Mucosa of descending colon (tissue), 3 donors: ENCODE data around the gene DCAF8. TPM values are rescaled to one million over a fixed set of nuclear protein-coding genes. Genes with fewer than 3 reads are reported as not detected.

ENCODE experiments used
- ATAC-seq: fragments of 200-7000 bp; cut with Tn5 transposase; one replicate; pipeline ENCODE4 v1.9.1; 2020; ENCODE audit warnings: mild to moderate bottlenecking, moderate library complexity
- DNase-seq, 3 donors: peaks; one replicate each; pipeline ENCODE4 v3.0.0-alpha.2; 2020
- H3K36me3 ChIP-seq: fragments of 200-600 bp; one replicate; pipeline ENCODE4 v1.8.0; 2021; ENCODE audit warnings: low read depth, mild to moderate bottlenecking
- H3K4me1 ChIP-seq: fragments of 200-600 bp; one replicate; pipeline ENCODE4 v1.8.0; 2021; ENCODE audit warnings: low read depth, mild to moderate bottlenecking
- H3K4me3 ChIP-seq: fragments of 200-600 bp; one replicate; pipeline ENCODE4 v1.8.0; 2021; ENCODE audit warnings: mild to moderate bottlenecking
- H3K9me3 ChIP-seq: fragments of 200-600 bp; one replicate; pipeline ENCODE4 v1.8.0; 2021; ENCODE audit warnings: mild to moderate bottlenecking
- intact Hi-C, 2 donors: fragments of 100-400 bp; cut with DNase I in 1 of 2; cut with micrococcal nuclease in 1 of 2; formaldehyde crosslinking; loops; one replicate each; pipeline versions ENCODE4 v1.11.0 to v1.11.1; 2022; cut with DNase I, micrococcal nuclease
- total RNA-seq, 3 donors: library from RNA; stranded (reverse); fragmentation: NEBNext Ultra II Directional in 2 of 3; extraction: Animal tissue kit (Norgen Biotek cat#: 25700) in 2 of 3; gene quantifications; one replicate each; pipeline versions ENCODE4 v1.2.1 to v1.2.4, GENCODE V29; 2021 to 2023
- TF ChIP-seq, protein P1 (sequence below): fragments of 200-600 bp; IDR thresholded peaks from one replicate; pipeline ENCODE4 v1.8.0; 2022; ENCODE audit warnings: antibody characterized with exemption, mild to moderate bottlenecking
- donor health status: DM: no; HTN: no; CAD: no; lungs with moderate emphysema.
- donor health status: DM: no; HTN: no; CAD: no.
- donor health status: DM: no; HTN: yes; CAD: no.

The DCAF8 gene
- total RNA-seq, 3 donors from 2014 or later, result 96.7 to 146 (median 123) TPM

DNA sequence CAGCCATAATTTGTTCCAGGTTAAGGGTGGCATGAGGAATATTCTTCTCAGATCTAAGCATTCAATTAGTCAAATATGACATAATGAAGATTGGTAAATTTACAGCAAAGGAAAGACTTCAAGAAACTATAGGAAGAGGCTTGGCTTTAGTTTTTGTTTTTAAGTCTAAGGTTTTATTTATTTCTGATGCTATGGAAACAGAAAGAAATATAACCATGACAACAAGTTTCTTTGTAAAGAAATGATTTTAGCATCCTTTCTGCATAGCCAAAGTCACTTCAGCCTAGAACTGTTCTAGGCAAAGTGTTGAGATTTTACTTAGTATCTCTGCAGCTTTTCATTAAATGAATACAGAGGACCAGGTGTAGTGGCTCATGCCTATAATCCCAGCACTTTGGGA lies 29.4 kb downstream of the DCAF8 start:
- intact Hi-C loops, result no loop called here
- DNase-seq (no peak), ATAC-seq (no peak)
- no peak overlapping the region for H3K4me3 ChIP-seq
- no peaks in the 10 kb centered on the region for H3K9me3 ChIP-seq
- no peaks in the 10 kb centered on the region for H3K36me3 ChIP-seq
- TF ChIP-seq, protein P1, sequence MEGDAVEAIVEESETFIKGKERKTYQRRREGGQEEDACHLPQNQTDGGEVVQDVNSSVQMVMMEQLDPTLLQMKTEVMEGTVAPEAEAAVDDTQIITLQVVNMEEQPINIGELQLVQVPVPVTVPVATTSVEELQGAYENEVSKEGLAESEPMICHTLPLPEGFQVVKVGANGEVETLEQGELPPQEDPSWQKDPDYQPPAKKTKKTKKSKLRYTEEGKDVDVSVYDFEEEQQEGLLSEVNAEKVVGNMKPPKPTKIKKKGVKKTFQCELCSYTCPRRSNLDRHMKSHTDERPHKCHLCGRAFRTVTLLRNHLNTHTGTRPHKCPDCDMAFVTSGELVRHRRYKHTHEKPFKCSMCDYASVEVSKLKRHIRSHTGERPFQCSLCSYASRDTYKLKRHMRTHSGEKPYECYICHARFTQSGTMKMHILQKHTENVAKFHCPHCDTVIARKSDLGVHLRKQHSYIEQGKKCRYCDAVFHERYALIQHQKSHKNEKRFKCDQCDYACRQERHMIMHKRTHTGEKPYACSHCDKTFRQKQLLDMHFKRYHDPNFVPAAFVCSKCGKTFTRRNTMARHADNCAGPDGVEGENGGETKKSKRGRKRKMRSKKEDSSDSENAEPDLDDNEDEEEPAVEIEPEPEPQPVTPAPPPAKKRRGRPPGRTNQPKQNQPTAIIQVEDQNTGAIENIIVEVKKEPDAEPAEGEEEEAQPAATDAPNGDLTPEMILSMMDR, result no peak
- H3K4me1 ChIP-seq, result no peaks in the 10 kb centered on the region

DNA sequence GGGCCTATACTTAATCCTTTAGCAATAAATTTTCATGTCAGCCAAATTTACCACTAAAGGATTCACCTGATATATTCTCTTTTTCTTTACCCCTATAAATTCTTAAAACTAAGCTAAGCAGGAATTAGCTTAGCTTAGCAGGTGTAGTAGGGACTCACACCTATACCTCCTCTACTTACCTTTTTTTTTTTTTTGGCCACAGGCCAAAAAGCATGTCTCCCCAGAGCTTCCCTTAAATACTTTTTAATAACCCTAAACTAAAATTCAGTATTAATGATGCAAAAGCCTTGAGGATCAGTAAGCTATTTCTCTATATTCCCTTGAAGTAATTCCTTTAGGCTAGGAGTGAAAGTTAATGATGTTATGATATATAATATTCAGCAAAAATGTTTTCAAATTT lies 33.9 kb downstream of the DCAF8 start:
- TF ChIP-seq, protein P1, result no peak
- no peak for ATAC-seq
- no peak overlapping the region for H3K4me3 ChIP-seq
- H3K9me3 ChIP-seq, result no peaks in the 10 kb centered on the region
- H3K36me3 ChIP-seq, result peaks cover 9% of the 10 kb centered on the region
- H3K4me1 ChIP-seq, result no peaks in the 10 kb centered on the region
- intact Hi-C loops, result no loop called here
- no peak for DNase-seq

DNA sequence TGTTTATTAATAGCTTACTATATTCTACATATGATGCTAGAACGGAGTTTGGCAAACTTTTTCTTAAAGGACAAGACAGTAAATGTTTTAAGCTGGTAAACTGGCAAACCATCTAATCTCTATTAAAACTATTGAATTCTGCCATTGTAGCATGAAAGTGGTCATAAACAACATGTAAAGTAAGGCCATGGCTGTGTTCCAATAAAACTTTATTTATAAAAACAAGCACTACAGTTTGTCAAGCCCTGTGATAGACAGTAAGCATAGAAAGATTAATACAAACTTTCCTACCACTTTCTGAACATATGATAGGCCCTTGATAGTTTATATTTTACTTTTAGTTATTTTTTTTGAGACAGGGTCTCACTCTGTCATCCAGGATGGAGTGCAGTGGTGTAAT lies 34.8 kb downstream of the DCAF8 start:
- H3K36me3 ChIP-seq, result peaks cover 12% of the 10 kb centered on the region
- DNase-seq (no peak), ATAC-seq (no peak)
- no peaks in the 10 kb centered on the region for H3K9me3 ChIP-seq
- intact Hi-C loops, result no loop called here
- no peaks in the 10 kb centered on the region for H3K4me1 ChIP-seq
- H3K4me3 ChIP-seq, result no peak overlapping the region
- TF ChIP-seq, protein P1, result no peak

GRCh38 chr1:160227034-160227433 lies 35.3 kb downstream of the DCAF8 start:
- H3K9me3 ChIP-seq, result no peaks in the 10 kb centered on the region
- no peak for DNase-seq
- ATAC-seq, result no peak
- H3K4me3 ChIP-seq, result no peak overlapping the region
- intact Hi-C loops, result no loop called here
- H3K36me3 ChIP-seq, result peaks cover 12% of the 10 kb centered on the region
- TF ChIP-seq, protein P1, result no peak
- H3K4me1 ChIP-seq, result no peaks in the 10 kb centered on the region

- no peaks in the 10 kb centered on the region for H3K9me3 ChIP-seq
- no peak for ATAC-seq
- intact Hi-C loops, result no loop called here
- H3K4me1 ChIP-seq, result no peaks in the 10 kb centered on the region
- peaks cover 12% of the 10 kb centered on the region for H3K36me3 ChIP-seq
- no peak for DNase-seq
- no peak overlapping the region for H3K4me3 ChIP-seq
- TF ChIP-seq, protein P1, result no peak
Measured at GRCh38 chr1:160226623-160227022, 35.7 kb downstream of the DCAF8 start.

DNA sequence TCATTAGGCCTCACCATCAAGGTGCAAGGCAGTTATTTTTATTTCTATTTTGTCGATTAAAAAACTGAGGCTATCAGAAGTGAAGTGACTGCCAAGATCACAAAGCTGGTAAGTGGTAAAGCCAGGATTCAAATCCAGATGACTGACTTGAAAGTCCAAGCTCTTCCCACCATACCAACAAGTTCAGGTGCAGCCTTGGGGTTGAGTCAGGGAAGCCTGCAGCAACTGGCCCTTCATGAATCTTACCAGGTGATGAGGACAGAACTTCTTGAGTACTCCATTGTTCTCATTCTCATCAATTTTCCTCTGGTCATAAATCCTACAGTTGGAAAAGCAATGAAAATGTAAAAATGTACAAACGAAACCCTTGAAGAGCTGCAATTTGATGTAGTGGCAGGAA lies 37.0 kb downstream of the DCAF8 start:
- Histone ChIP-seq H3K36me3 (peaks cover 12% of the 10 kb centered on the region), H3K9me3 (no peaks in the 10 kb centered on the region), H3K4me1 (no peaks in the 10 kb centered on the region), H3K4me3 (no peak overlapping the region)
- ATAC-seq, result no peak
- TF ChIP-seq, protein P1, result no peak
- no peak for DNase-seq
- intact Hi-C loops, result no loop called here
